Fibroblast of skin of back (primary cell): ENCODE data around the gene NTHL1.

Experiments used
- DNase-seq: peaks from one replicate; pipeline ENCODE4 v3.0.0-alpha.2; 2013

The NTHL1 gene

DNA sequence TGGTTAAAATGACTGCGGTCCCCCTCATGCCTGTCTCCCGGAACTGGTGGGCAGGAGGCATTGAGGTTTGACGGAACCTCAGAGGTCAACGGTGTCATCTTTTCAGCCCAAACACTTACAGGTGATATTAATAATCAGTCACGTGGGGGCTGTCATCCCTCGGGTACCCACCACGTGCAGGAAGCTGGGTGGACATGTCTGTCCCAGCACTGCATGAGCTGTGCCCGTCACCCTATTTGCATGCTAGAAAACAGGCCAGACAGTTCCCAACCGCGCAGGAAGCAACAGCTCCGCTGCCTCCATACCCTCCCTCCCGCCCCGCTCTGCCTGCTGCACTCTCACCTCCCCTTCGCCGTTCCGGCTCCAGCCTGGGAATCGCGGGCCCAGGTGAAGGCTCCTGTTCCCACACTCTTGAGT, 56.5 kb downstream of the NTHL1 start:
- no peak for DNase-seq

DNA sequence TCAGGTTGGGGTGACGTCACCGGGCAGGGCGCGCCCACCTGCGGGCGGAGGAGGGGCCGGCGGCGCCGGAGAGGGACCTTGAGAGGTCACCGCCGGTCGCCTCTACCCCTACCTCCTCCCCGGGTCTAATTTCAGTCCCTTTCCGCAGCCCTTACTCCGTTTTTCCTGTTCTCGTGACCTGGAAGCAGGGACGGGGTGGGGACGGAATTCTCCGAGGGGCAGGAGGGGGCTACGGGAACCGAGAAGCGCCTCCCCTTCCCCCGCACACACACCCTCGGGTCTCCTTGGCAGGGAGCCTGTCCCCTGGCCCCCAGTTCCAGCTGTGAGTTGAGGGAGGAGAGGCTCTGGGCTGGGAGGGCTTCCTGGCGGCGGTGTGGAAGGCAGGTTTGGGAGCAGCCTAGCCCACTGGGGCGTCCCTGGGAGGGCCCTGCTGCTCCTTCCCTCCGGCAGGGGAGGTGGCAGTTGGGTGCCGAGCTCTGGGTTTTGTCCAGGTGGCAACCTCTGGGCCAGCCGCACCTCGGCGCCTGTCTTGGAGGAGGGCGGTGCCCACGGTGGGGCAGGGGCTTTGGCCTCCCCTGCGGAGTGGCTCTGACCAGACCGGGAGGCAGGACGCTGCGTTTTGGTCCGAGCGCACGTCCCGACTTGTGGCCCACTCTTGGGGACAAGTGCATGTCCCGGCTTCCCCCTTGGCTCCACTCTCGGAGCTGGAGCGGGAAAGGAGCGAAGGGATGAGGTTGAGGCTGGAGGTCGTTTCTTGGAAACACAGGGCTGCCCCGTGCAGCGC, 57.1 kb downstream of the NTHL1 start:
- no peak for DNase-seq

DNA sequence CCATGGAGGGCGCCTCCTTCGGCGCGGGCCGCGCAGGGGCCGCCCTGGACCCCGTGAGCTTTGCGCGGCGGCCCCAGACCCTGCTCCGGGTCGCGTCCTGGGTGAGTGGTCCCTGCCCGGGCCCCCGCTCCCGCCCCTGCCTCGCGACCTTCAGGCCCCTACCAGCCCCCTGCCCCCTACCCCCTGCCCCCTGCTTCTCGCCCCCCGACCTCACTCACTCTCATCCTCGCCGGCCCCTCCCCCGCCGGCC, 57.6 kb downstream of the NTHL1 start:
- DNase-seq: no peak
